G401.6 (cell line): Measurements from ENCODE around the gene GLTPD2.

Experiments
- FAIRE-seq: peaks from 2 replicates; lab custom pipeline; 2012; peaks lifted over from hg19 to GRCh38; lab: Jason Lieb, UNC

The GLTPD2 gene

GRCh38 chr17:4788807-4789700 is at the start of gene GLTPD2:
Gene GLTPD2 (plus strand): TSS chr17:4788964. CDS start chr17:4789012, 48 bp downstream.
- FAIRE-seq: no peak

- FAIRE-seq: no peak
Measured at GRCh38 chr17:4739122-4740024, 49.4 kb upstream of the GLTPD2 start, which contains the start of the genes CXCL16 and ZMYND15. Gene CXCL16 (minus strand): TSS chr17:4739928. CDS start chr17:4739339, 589 bp downstream. Gene ZMYND15 (plus strand): TSS chr17:4739833. CDS start chr17:4740549, 716 bp downstream.

- FAIRE-seq: no peak
Measured at GRCh38 chr17:4740025-4740351, 48.8 kb upstream of the GLTPD2 start.

GRCh38 chr17:4740584-4740983 is 48.2 kb upstream of the GLTPD2 start:
- FAIRE-seq: no peak

- FAIRE-seq: no peak
Measured at GRCh38 chr17:4741544-4741943, 47.2 kb upstream of the GLTPD2 start.

- no peak for FAIRE-seq
Measured at GRCh38 chr17:4742133-4742532, 46.6 kb upstream of the GLTPD2 start.

- no peak for FAIRE-seq
Measured at GRCh38 chr17:4742629-4743028, 46.1 kb upstream of the GLTPD2 start.

GRCh38 chr17:4743216-4743615 is 45.5 kb upstream of the GLTPD2 start:
- FAIRE-seq: no peak

GRCh38 chr17:4743898-4744297 is 44.9 kb upstream of the GLTPD2 start:
- FAIRE-seq: no peak

- FAIRE-seq: no peak
Measured at GRCh38 chr17:4744999-4745969, 43.5 kb upstream of the GLTPD2 start.

GRCh38 chr17:4747847-4748246 is 40.9 kb upstream of the GLTPD2 start:
- FAIRE-seq: no peak

- FAIRE-seq: no peak
Measured at GRCh38 chr17:4748686-4749085, 40.1 kb upstream of the GLTPD2 start.

GRCh38 chr17:4750606-4751005 is 38.2 kb upstream of the GLTPD2 start:
- FAIRE-seq: no peak

GRCh38 chr17:4751932-4752331 is 36.8 kb upstream of the GLTPD2 start:
- FAIRE-seq: no peak

- no peak for FAIRE-seq
Measured at GRCh38 chr17:4753392-4753791, 35.4 kb upstream of the GLTPD2 start.

- FAIRE-seq: no peak
Measured at GRCh38 chr17:4759776-4760236, 29.0 kb upstream of the GLTPD2 start.

- FAIRE-seq: no peak
Measured at GRCh38 chr17:4764595-4764994, 24.2 kb upstream of the GLTPD2 start.

- no peak for FAIRE-seq
Measured at GRCh38 chr17:4766201-4766600, 22.6 kb upstream of the GLTPD2 start.

GRCh38 chr17:4766723-4767122 is 22.0 kb upstream of the GLTPD2 start:
- no peak for FAIRE-seq

- no peak for FAIRE-seq
Measured at GRCh38 chr17:4768298-4768697, 20.5 kb upstream of the GLTPD2 start.

- no peak for FAIRE-seq
Measured at GRCh38 chr17:4769628-4770027, 19.1 kb upstream of the GLTPD2 start.
